Endometrial microvascular endothelial cells (primary cell): ENCODE results near the gene ABLIM1. TPM values are rescaled to one million over a fixed set of nuclear protein-coding genes. Genes with fewer than 3 reads are reported as not detected.

Source experiments
- in situ Hi-C: cut with HindIII; loops from 2 replicates; pipeline ENCODE4 v1.10.0; 2017; ENCODE audit warnings: low sequenced_read_pairs, low pct_unique_long_range_greater_than_20kb; ENCODE audit errors: inconsistent ontology term
- total RNA-seq: library from RNA; depleted of rRNA; stranded (reverse); fragments of >200 nt; gene quantifications from one replicate; pipeline ENCODE4 v1.2.3, GENCODE V29; 2015; ENCODE audit errors: inconsistent ontology term

The ABLIM1 gene
- total RNA-seq, 1 donor from 2014 or later, result 25.9 TPM

- in situ Hi-C loops, result no loop called here
Observed at GRCh38 chr10:114543456-114543855, 114.6 kb downstream of the ABLIM1 start.

- in situ Hi-C loops, result no loop called here
Observed at GRCh38 chr10:114542373-114542772, 115.7 kb downstream of the ABLIM1 start.

- in situ Hi-C loops, result no loop called here
Observed at GRCh38 chr10:114541797-114542160, 116.3 kb downstream of the ABLIM1 start.

GRCh38 chr10:114541081-114541796 is 116.8 kb downstream of the ABLIM1 start:
- in situ Hi-C loops, result no loop called here

- in situ Hi-C loops, result no loop called here
Observed at GRCh38 chr10:114540236-114540635, 117.8 kb downstream of the ABLIM1 start.

GRCh38 chr10:114539623-114540022 is 118.5 kb downstream of the ABLIM1 start:
- in situ Hi-C loops, result no loop called here

- in situ Hi-C loops, result no loop called here
Observed at GRCh38 chr10:114538181-114538906, 119.7 kb downstream of the ABLIM1 start.

- in situ Hi-C loops, result no loop called here
Observed at GRCh38 chr10:114537736-114538135, 120.3 kb downstream of the ABLIM1 start.

GRCh38 chr10:114534571-114534981 is 123.5 kb downstream of the ABLIM1 start:
- in situ Hi-C loops, result no loop called here

- in situ Hi-C loops, result no loop called here
Observed at GRCh38 chr10:114532226-114532625, 125.8 kb downstream of the ABLIM1 start.

GRCh38 chr10:114526504-114527238 is 131.4 kb downstream of the ABLIM1 start:
- in situ Hi-C loops, result no loop called here

GRCh38 chr10:114526126-114526503 is 132.0 kb downstream of the ABLIM1 start:
- in situ Hi-C loops, result no loop called here

- in situ Hi-C loops, result no loop called here
Observed at GRCh38 chr10:114525368-114525949, 132.6 kb downstream of the ABLIM1 start.

GRCh38 chr10:114523876-114524275 is 134.2 kb downstream of the ABLIM1 start:
- in situ Hi-C loops, result no loop called here

GRCh38 chr10:114521255-114521654 is 136.8 kb downstream of the ABLIM1 start:
- in situ Hi-C loops, result no loop called here

GRCh38 chr10:114520453-114520852 is 137.6 kb downstream of the ABLIM1 start:
- in situ Hi-C loops, result no loop called here

GRCh38 chr10:114519756-114520293 is 138.2 kb downstream of the ABLIM1 start:
- in situ Hi-C loops, result no loop called here

GRCh38 chr10:114519306-114519669 is 138.8 kb downstream of the ABLIM1 start:
- in situ Hi-C loops, result no loop called here
